K562 (cell line): ENCODE results near the gene MOSPD2. TPM values are rescaled to one million over a fixed set of nuclear protein-coding genes. Genes with fewer than 3 reads are reported as not detected.

Experiments used
- ATAC-seq: fragments of 200-7000 bp; cut with Tn5 transposase; 3 replicates; pipeline ENCODE4 v1.9.1; 2020; ENCODE audit warnings: moderate library complexity
- BruUV-seq: library from RNA; stranded (reverse); fragments of 400-500 nt; replicated peaks from 2 replicates; lab custom pipeline; 2021; lab: Mats Ljungman, UMichigan
- CTCF ChIA-PET: fragments of 300-600 bp; formaldehyde crosslinking; extraction: SDS; loops from one replicate; lab custom pipeline; 2021; ENCODE audit warnings: low intra/inter-chr PET ratio; lab: Yijun Ruan, JAX
- POLR2A ChIA-PET: fragments of 300-600, 350-650 bp; sonication (Branson Sonifier 250); formaldehyde crosslinking; extraction: SDS; loops from one replicate; lab custom pipeline; 2021; ENCODE audit warnings: antibody characterized with exemption, inconsistent platforms; lab: Yijun Ruan, JAX
- DNase-seq, 4 experiments: peaks; one replicate each; pipeline versions ENCODE4 v3.0.0 to v3.0.0-alpha.2; 2011 to 2018; ENCODE audit warnings: low spot score in 3 of 4, mixed read lengths in 3 of 4; ENCODE audit errors: extremely low read depth in 1 of 4
- FAIRE-seq: peaks from 2 replicates; lab custom pipeline; 2011; peaks lifted over from hg19 to GRCh38; lab: Jason Lieb, UNC
- H2AFZ ChIP-seq: 2 replicates; pipeline ENCODE4 v1.6.0; 2011; ENCODE audit warnings: low read depth, low read length, control low read depth, inconsistent platforms
- H3K27ac ChIP-seq: fragments of 200-600 bp; 3 replicates; pipeline ENCODE4 v1.8.0; 2011; ENCODE audit warnings: low read depth, mild to moderate bottlenecking, control low read depth, inconsistent platforms, low read length, moderate library complexity, mixed read lengths; ENCODE audit errors: extremely low read depth
- H3K27me3 ChIP-seq, 2 experiments: fragments of 300-600 bp in 1 of 2; 2 replicates in 1 of 2; 3 replicates in 1 of 2; pipeline versions ENCODE4 v1.6.0 to v1.8.0; 2011; ENCODE audit warnings: inconsistent platforms in 2 of 2, low read length in 2 of 2, mild to moderate bottlenecking in 1 of 2, mixed read lengths in 1 of 2, moderate library complexity in 1 of 2; ENCODE audit not compliant: control insufficient read depth in 2 of 2, insufficient read depth in 2 of 2
- H3K36me3 ChIP-seq: fragments of 300-600 bp; 3 replicates; pipeline ENCODE4 v1.8.0; 2011; ENCODE audit warnings: mild to moderate bottlenecking, low read length, inconsistent platforms; ENCODE audit not compliant: control insufficient read depth, insufficient read depth
- H3K4me1 ChIP-seq, 2 experiments: fragments of 200-600 bp in 1 of 2; replicated peaks in 1 of 2; 2 replicates in 1 of 2; 3 replicates in 1 of 2; pipeline versions ENCODE4 v1.5.1 to v1.8.0; 2011; ENCODE audit warnings: inconsistent platforms in 2 of 2, low read length in 2 of 2, mild to moderate bottlenecking in 1 of 2, mixed read lengths in 1 of 2, moderate library complexity in 1 of 2; ENCODE audit not compliant: control insufficient read depth in 2 of 2, insufficient read depth in 2 of 2
- H3K4me2 ChIP-seq: 2 replicates; pipeline ENCODE4 v1.6.1; 2011; ENCODE audit warnings: low read length, control low read depth, inconsistent platforms, mixed read lengths; ENCODE audit not compliant: insufficient read depth
- H3K4me3 ChIP-seq: fragments of 200-600 bp; sonication (generic), shearing (Covaris generic); 2 replicates; pipeline ENCODE4 v1.5.1; 2016; ENCODE audit warnings: control low read depth, inconsistent platforms
- H3K79me2 ChIP-seq: fragments of 200-600 bp; 3 replicates; pipeline ENCODE4 v1.8.0; 2011; ENCODE audit warnings: low read length, inconsistent platforms; ENCODE audit not compliant: control insufficient read depth, insufficient read depth
- H3K9ac ChIP-seq, 2 experiments: 2 replicates each; pipeline versions ENCODE4 v1.6.0 to v1.6.1; 2011; ENCODE audit warnings: low read depth in 2 of 2, low read length in 2 of 2, control low read depth in 1 of 2, inconsistent platforms in 1 of 2, mild to moderate bottlenecking in 1 of 2, mixed read lengths in 1 of 2; ENCODE audit not compliant: insufficient read depth in 1 of 2
- H3K9me1 ChIP-seq: one replicate; pipeline ENCODE4 v1.6.0; 2011; ENCODE audit warnings: inconsistent platforms, mild to moderate bottlenecking, low read length, moderate library complexity; ENCODE audit not compliant: control insufficient read depth, insufficient read depth
- H3K9me3 ChIP-seq: replicated peaks from 2 replicates; pipeline ENCODE4 v1.5.1; 2011; ENCODE audit warnings: low read depth, low read length, inconsistent platforms; ENCODE audit not compliant: control insufficient read depth, insufficient read depth
- H4K20me1 ChIP-seq: replicated peaks from 2 replicates; pipeline ENCODE4 v1.6.1; 2011; ENCODE audit warnings: low read length, inconsistent platforms, mixed read lengths; ENCODE audit not compliant: control insufficient read depth, insufficient read depth
- BCOR ChIP-seq: fragments of 450-650 bp; IDR thresholded peaks from 2 replicates; pipeline ENCODE4 v1.6.1; 2016
- GABPB2 ChIP-seq: fragments of 250-450 bp; sonication (Bioruptor Pico); conservative IDR thresholded peaks from 2 replicates; pipeline ENCODE4 v1.5.1; 2021; ENCODE audit warnings: mild to moderate bottlenecking
- GTF2E2 ChIP-seq: fragments of 200-800 bp; sonication (Bioruptor generic); IDR thresholded peaks from 2 replicates; pipeline ENCODE4 v1.6.1; 2016; ENCODE audit warnings: missing genetic modification characterization, missing compliant biosample characterization
- NR1H2 ChIP-seq: sonication (generic); formaldehyde crosslinking; IDR thresholded peaks from 2 replicates; pipeline ENCODE4 v1.4.0; 2020; ENCODE audit warnings: mild to moderate bottlenecking, missing genetic modification reagents
- RB1 ChIP-seq: fragments of 450-650 bp; IDR thresholded peaks from 2 replicates; pipeline ENCODE4 v1.6.1; 2017; ENCODE audit warnings: low read depth, mild to moderate bottlenecking
- RUNX1 ChIP-seq: sonication (generic); IDR thresholded peaks from 2 replicates; pipeline ENCODE4 v1.6.1; 2016; ENCODE audit warnings: antibody characterized with exemption, low read depth
- SP2 ChIP-seq: IDR thresholded peaks from 2 replicates; pipeline ENCODE4 v1.6.1; 2011; ENCODE audit warnings: mild to moderate bottlenecking, low read depth, low read length, moderate library complexity; ENCODE audit not compliant: poor library complexity, severe bottlenecking; ENCODE audit errors: extremely low read depth
- TAF15 ChIP-seq: fragments of 200-400 bp; formaldehyde crosslinking; IDR thresholded peaks from 2 replicates; pipeline ENCODE4 v1.6.1; 2017; ENCODE audit warnings: mild to moderate bottlenecking, low read depth, low read length, moderate library complexity
- YBX1 ChIP-seq: fragments of 450-650 bp; IDR thresholded peaks from 2 replicates; pipeline ENCODE4 v1.7.1; 2016; ENCODE audit warnings: mild to moderate bottlenecking
- ZNF561 ChIP-seq: fragments of 450-650 bp; formaldehyde crosslinking; conservative IDR thresholded peaks from 2 replicates; pipeline ENCODE4 v1.4.0; 2020; ENCODE audit warnings: mild to moderate bottlenecking, moderate library complexity
- ZNF778 ChIP-seq: fragments of 450-650 bp; formaldehyde crosslinking; IDR thresholded peaks from 2 replicates; pipeline ENCODE4 v1.4.0; 2020; ENCODE audit warnings: mild to moderate bottlenecking, moderate library complexity
- ZNF780A ChIP-seq: fragments of 250-450 bp; sonication (Bioruptor Pico); IDR thresholded peaks from 2 replicates; pipeline ENCODE4 v1.5.0; 2021; ENCODE audit warnings: mild to moderate bottlenecking
- in situ Hi-C: fragments of 300-500 bp; cut with MboI; formaldehyde crosslinking; loops from 4 replicates; pipeline ENCODE4 v1.15.0; 2018; ENCODE audit warnings: inconsistent platforms, mixed read lengths
- intact Hi-C: fragments of 100-400 bp; cut with micrococcal nuclease; formaldehyde crosslinking; loops from 2 replicates; pipeline ENCODE4 v1.14.2; 2022
- polyA plus RNA-seq, 8 experiments: library from polyadenylated mRNA; depleted of rRNA in 4 of 8; stranded (reverse) in 5 of 8; unstranded in 3 of 8; fragments of >200 nt; fragmentation: Nextera tagmentation in 2 of 8; fragmentation: Illumina TruSeq in 1 of 8; extraction: Ambion mirVana in 2 of 8; extraction: Trizol in 1 of 8; gene quantifications; 2 replicates each; pipeline versions ENCODE4 v1.2.1 to v1.2.3, GENCODE V29; 2011 to 2014; ENCODE audit warnings: inconsistent platforms in 1 of 8, missing spikeins in 1 of 8
- total RNA-seq, 7 experiments: library from RNA; depleted of rRNA in 6 of 7; stranded (reverse); fragments of >200 nt in 6 of 7; fragmentation: Illumina TruSeq in 2 of 7; extraction: Trizol in 2 of 7; gene quantifications; 2 replicates each; pipeline versions ENCODE4 v1.2.1 to v1.2.3, GENCODE V29; 2011 to 2021; ENCODE audit warnings: low replicate concordance in 1 of 7
- TF ChIP-seq, protein P1 (sequence below): fragments of 450-650 bp; formaldehyde crosslinking; IDR thresholded peaks from 2 replicates; pipeline ENCODE4 v1.4.0; 2020; ENCODE audit warnings: mild to moderate bottlenecking, moderate library complexity
- TF ChIP-seq, protein P2 (sequence below): fragments of 450-650 bp; formaldehyde crosslinking; conservative IDR thresholded peaks from 2 replicates; pipeline ENCODE4 v1.4.0; 2022; ENCODE audit warnings: mild to moderate bottlenecking, missing genetic modification characterization
- TF ChIP-seq, protein P3 (sequence below): fragments of 150-350 bp; conservative IDR thresholded peaks from 2 replicates; pipeline ENCODE4 v1.6.1; 2014; ENCODE audit warnings: low read length
- TF ChIP-seq, protein P4 (sequence below), 2 experiments: fragments of 450-650 bp; IDR thresholded peaks; 2 replicates each; pipeline ENCODE4 v1.6.1; 2016
- TF ChIP-seq, protein P5 (sequence below): sonication (generic); formaldehyde crosslinking; IDR thresholded peaks from 2 replicates; pipeline ENCODE4 v1.8.0; 2022; ENCODE audit warnings: missing genetic modification reagents, mild to moderate bottlenecking, borderline replicate concordance

MOSPD2 gene
- total and polyA plus RNA-seq, 9 of the 15 experiments (the other 6 are each of a cell fraction or from before 2014, with no cell fraction given), result 3.9 to 12.2 (median 9.2) TPM

DNA sequence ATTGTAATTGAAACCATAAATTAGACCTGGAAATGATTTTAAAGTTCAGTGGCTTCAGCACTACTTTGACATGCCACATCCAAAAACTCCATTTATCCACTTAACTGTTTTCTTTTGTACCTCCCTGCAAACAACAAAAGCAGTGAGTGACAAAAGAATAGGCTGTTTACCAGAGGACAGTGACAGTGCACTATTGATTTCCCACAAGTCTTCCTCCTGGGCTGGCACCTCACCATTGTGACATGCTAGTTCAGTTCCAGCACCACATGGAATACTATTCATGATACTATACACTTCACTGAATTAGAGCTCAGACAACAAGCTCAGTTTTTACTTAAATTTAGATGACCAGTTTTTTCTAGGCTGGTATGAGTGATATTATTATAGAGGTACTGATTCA is 29.3 kb downstream of the MOSPD2 start:
- intact Hi-C loops, result no loop called here
- Histone ChIP-seq H3K27ac (no peak overlapping the region), H3K79me2 (no peaks in the 10 kb centered on the region), H4K20me1 (no peaks in the 10 kb centered on the region), H3K9me3 (no peaks in the 10 kb centered on the region), H3K4me3 (no peak overlapping the region), H3K36me3 (no peaks in the 10 kb centered on the region), H3K27me3 (no peaks in the 10 kb centered on the region), H3K9ac (no peak overlapping the region)
- CTCF ChIA-PET, result no interaction called here
- DNase-seq (no peak), ATAC-seq (no peak)
- BruUV-seq, result no TSS peak
- TF ChIP-seq, protein P1, sequence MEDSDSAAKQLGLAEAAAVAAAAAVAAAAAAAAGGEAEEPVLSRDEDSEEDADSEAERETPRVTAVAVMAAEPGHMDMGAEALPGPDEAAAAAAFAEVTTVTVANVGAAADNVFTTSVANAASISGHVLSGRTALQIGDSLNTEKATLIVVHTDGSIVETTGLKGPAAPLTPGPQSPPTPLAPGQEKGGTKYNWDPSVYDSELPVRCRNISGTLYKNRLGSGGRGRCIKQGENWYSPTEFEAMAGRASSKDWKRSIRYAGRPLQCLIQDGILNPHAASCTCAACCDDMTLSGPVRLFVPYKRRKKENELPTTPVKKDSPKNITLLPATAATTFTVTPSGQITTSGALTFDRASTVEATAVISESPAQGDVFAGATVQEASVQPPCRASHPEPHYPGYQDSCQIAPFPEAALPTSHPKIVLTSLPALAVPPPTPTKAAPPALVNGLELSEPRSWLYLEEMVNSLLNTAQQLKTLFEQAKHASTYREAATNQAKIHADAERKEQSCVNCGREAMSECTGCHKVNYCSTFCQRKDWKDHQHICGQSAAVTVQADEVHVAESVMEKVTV (CRISPR knock-in tag), result no peak
- TF ChIP-seq RB1, result no peak
- no peak for TF ChIP-seq YBX1
- TF ChIP-seq ZNF780A (CRISPR knock-in tag), result no peak
- TF ChIP-seq TAF15, result no peak
- TF ChIP-seq BCOR, result no peak
- TF ChIP-seq, protein P2, sequence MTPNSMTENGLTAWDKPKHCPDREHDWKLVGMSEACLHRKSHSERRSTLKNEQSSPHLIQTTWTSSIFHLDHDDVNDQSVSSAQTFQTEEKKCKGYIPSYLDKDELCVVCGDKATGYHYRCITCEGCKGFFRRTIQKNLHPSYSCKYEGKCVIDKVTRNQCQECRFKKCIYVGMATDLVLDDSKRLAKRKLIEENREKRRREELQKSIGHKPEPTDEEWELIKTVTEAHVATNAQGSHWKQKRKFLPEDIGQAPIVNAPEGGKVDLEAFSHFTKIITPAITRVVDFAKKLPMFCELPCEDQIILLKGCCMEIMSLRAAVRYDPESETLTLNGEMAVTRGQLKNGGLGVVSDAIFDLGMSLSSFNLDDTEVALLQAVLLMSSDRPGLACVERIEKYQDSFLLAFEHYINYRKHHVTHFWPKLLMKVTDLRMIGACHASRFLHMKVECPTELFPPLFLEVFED (CRISPR knock-in tag), result no peak
- TF ChIP-seq GABPB2, result no peak
- TF ChIP-seq, protein P3, sequence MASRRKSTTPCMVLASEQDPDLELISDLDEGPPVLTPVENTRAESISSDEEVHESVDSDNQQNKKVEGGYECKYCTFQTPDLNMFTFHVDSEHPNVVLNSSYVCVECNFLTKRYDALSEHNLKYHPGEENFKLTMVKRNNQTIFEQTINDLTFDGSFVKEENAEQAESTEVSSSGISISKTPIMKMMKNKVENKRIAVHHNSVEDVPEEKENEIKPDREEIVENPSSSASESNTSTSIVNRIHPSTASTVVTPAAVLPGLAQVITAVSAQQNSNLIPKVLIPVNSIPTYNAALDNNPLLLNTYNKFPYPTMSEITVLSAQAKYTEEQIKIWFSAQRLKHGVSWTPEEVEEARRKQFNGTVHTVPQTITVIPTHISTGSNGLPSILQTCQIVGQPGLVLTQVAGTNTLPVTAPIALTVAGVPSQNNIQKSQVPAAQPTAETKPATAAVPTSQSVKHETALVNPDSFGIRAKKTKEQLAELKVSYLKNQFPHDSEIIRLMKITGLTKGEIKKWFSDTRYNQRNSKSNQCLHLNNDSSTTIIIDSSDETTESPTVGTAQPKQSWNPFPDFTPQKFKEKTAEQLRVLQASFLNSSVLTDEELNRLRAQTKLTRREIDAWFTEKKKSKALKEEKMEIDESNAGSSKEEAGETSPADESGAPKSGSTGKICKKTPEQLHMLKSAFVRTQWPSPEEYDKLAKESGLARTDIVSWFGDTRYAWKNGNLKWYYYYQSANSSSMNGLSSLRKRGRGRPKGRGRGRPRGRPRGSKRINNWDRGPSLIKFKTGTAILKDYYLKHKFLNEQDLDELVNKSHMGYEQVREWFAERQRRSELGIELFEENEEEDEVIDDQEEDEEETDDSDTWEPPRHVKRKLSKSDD, result no peak
- TF ChIP-seq ZNF561, result no peak
- no peak for TF ChIP-seq NR1H2
- TF ChIP-seq, protein P4, sequence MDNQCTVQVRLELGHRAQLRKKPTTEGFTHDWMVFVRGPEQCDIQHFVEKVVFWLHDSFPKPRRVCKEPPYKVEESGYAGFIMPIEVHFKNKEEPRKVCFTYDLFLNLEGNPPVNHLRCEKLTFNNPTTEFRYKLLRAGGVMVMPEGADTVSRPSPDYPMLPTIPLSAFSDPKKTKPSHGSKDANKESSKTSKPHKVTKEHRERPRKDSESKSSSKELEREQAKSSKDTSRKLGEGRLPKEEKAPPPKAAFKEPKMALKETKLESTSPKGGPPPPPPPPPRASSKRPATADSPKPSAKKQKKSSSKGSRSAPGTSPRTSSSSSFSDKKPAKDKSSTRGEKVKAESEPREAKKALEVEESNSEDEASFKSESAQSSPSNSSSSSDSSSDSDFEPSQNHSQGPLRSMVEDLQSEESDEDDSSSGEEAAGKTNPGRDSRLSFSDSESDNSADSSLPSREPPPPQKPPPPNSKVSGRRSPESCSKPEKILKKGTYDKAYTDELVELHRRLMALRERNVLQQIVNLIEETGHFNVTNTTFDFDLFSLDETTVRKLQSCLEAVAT (IDR thresholded peaks at IDR 0.05), result no peak
- TF ChIP-seq, protein P5, sequence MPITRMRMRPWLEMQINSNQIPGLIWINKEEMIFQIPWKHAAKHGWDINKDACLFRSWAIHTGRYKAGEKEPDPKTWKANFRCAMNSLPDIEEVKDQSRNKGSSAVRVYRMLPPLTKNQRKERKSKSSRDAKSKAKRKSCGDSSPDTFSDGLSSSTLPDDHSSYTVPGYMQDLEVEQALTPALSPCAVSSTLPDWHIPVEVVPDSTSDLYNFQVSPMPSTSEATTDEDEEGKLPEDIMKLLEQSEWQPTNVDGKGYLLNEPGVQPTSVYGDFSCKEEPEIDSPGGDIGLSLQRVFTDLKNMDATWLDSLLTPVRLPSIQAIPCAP (CRISPR knock-in tag), result no peak
- no peak for TF ChIP-seq SP2
- TF ChIP-seq RUNX1, result no peak
- TF ChIP-seq ZNF778, result no peak
- TF ChIP-seq GTF2E2 (tag), result no peak
- TF ChIP-seq, all 486 proteins: peak for 0
- no peak for FAIRE-seq
- Histone ChIP-seq H3K4me1 (no peaks in the 10 kb centered on the region), H3K9me1 (no peaks in the 10 kb centered on the region), H2AFZ (no peak overlapping the region), H3K4me2 (no peak overlapping the region)
- POLR2A ChIA-PET, result no interaction called here
- in situ Hi-C loops, result no loop called here
